Activated T-helper 1 cell treated with Interleukin-2 at 50 U/mL for 16 hours (primary cell): ENCODE results near the gene RPA1.
"Not testable (repeated sequence)": the region's sequence is repeated elsewhere in the genome, so short reads cannot be mapped to it uniquely, and the experiment has no call there.

ENCODE experiments used
- DNase-seq: peaks from one replicate; pipeline ENCODE4 v3.0.0-alpha.2; 2020; ENCODE audit warnings: low read depth

The RPA1 gene

GRCh38 chr17:1829592-1830257 lies at the start of gene RPA1, which contains the start of gene SMYD4:
RPA1 (plus strand) TSS chr17:1830005; CDS start chr17:1830094, 89 bp downstream.
SMYD4 (minus strand) TSS chr17:1829902; CDS start chr17:1827994, 1,908 bp downstream.
- DNase-seq = peak; percentile 86

GRCh38 chr17:1782171-1782567 lies 47.6 kb upstream of the RPA1 start:
- DNase-seq = no peak

- no peak for DNase-seq
Measured at GRCh38 chr17:1783271-1783670, 46.5 kb upstream of the RPA1 start.

- no peak for DNase-seq
Measured at GRCh38 chr17:1783834-1784611, 45.8 kb upstream of the RPA1 start.

GRCh38 chr17:1785930-1786329 lies 43.9 kb upstream of the RPA1 start:
- no peak for DNase-seq

- DNase-seq = no peak
Measured at GRCh38 chr17:1786708-1787107, 43.1 kb upstream of the RPA1 start.

GRCh38 chr17:1787301-1787902 lies 42.4 kb upstream of the RPA1 start:
- DNase-seq = no peak

- DNase-seq = no peak
Measured at GRCh38 chr17:1789936-1790335, 39.9 kb upstream of the RPA1 start.

GRCh38 chr17:1792495-1793446 lies 37.0 kb upstream of the RPA1 start:
- DNase-seq = no peak

GRCh38 chr17:1793447-1793806 lies 36.4 kb upstream of the RPA1 start:
- DNase-seq = no peak

GRCh38 chr17:1796800-1797199 lies 33.0 kb upstream of the RPA1 start:
- no peak for DNase-seq

- DNase-seq = no peak
Measured at GRCh38 chr17:1797323-1797722, 32.5 kb upstream of the RPA1 start.

- not testable (repeated sequence) for DNase-seq
Measured at GRCh38 chr17:1797846-1798245, 32.0 kb upstream of the RPA1 start.

GRCh38 chr17:1800240-1800639 lies 29.6 kb upstream of the RPA1 start:
- no peak for DNase-seq

- no peak for DNase-seq
Measured at GRCh38 chr17:1800712-1801111, 29.1 kb upstream of the RPA1 start.

- no peak for DNase-seq
Measured at GRCh38 chr17:1802429-1802828, 27.4 kb upstream of the RPA1 start.

- DNase-seq = no peak
Measured at GRCh38 chr17:1803280-1803679, 26.5 kb upstream of the RPA1 start.

GRCh38 chr17:1807890-1808289 lies 21.9 kb upstream of the RPA1 start:
- DNase-seq = no peak

- DNase-seq = no peak
Measured at GRCh38 chr17:1808644-1809043, 21.2 kb upstream of the RPA1 start.

- not testable (repeated sequence) for DNase-seq
Measured at GRCh38 chr17:1809815-1810214, 20.0 kb upstream of the RPA1 start.

- no peak for DNase-seq
Measured at GRCh38 chr17:1810450-1811103, 19.2 kb upstream of the RPA1 start.
